Head of caudate nucleus (tissue), 42 donors: ENCODE data around the gene PRAME.
"Not testable (repeated sequence)": the region's sequence is repeated elsewhere in the genome, so short reads cannot be mapped to it uniquely, and the experiment has no call there.

Experiments used
- DNase-seq, 42 donors: peaks; one replicate each; pipeline versions ENCODE4 v3.0.0 to v3.0.0-alpha.2; 2020 to 2021; ENCODE audit warnings: mixed read lengths in 7 of 42
- intact Hi-C: fragments of 100-400 bp; cut with DNase I; formaldehyde crosslinking; loops from one replicate; pipeline ENCODE4 v1.15.0; 2022

The PRAME gene

GRCh38 chr22:22584722-22585121 is 25.7 kb upstream of the PRAME start:
- intact Hi-C loops: no loop called here
- DNase-seq: no peak

GRCh38 chr22:22583030-22583429 is 24.0 kb upstream of the PRAME start:
- intact Hi-C loops: no loop called here
- DNase-seq: no peak

GRCh38 chr22:22581524-22581923 is 22.5 kb upstream of the PRAME start:
- DNase-seq, intact Hi-C loops: not testable (repeated sequence)

GRCh38 chr22:22579869-22580604 is 21.0 kb upstream of the PRAME start:
- no peak for DNase-seq
- intact Hi-C loops: no loop called here

DNA sequence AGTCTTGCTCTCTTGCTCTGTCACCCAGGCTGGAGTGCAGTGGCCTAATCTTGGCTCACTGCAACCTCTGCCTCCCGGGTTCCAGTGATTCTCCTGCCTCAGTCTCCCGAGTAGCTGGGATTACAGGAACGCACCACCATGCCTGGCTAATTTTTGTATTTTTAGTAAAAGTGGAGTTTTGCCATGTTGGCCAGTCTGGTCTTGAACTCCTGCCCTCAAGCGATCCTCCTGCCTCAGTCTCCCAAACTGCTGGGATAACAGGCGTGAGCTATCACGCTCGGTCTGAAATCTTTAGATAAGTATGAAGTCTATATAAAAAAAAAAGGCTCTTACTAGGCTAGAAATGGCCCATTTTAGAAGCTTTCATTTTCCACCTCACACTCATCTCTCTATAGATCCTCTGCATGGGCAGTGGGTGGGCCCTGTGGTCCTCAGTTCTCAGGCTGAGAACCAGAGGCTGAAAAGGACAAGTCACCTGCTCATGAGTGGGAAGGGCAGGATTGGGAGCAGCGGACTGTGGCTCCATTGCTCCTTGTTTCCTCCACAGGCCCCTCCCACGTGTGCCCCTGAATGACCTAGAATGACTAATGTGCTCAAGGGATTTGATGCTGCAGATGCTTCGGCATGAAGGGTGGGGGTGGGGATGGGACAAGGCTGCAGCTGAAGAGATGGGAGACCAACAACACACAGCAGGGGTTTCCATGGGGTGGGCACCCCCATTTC is 19.8 kb upstream of the PRAME start:
- intact Hi-C loops: no loop called here
- peak in 5 of 42 donors; percentile 9 to 55 (median 25) for DNase-seq

- no peak for DNase-seq
- intact Hi-C loops: no loop called here
Observed at GRCh38 chr22:22576989-22577427, 17.9 kb upstream of the PRAME start.

DNA sequence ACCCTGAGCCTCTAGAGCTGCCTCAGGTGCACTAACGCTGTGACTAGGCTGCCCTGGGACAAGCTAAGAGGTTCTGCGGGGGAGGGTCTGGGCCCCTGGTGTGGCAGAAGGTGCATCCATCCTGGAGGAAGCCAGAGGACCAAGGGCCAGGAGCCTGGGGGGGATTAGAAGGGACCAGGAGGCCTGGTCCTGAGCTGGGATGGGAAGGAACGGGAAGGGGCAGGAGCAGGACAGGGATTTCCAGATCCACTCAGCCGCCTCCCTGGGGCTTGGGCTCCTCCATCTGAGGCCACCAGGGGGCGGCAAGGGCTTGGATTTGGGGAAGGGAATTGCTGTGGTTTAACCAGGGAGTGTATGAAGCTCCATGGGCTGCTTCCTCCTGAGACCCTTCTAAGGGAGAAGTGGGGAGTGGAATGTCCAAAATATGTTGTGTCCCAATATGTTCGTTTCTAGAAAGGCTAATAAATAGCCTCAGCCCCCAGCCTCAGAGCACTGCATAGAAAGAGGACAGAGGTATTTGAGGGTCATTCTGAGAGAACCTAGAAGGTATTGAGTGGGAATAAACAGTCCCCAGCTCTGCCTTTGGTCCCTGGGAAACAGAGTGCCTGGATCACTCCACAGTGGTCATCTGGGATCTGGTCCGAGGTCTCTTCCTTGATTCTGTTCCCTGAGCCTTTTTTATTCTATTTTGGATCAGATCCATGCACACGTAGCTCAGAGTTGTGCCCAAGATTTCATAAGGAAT is 17.4 kb upstream of the PRAME start:
- peak in 39 of 42 donors; percentile 7 to 78 (median 51) for DNase-seq
- intact Hi-C loops: no loop called here

DNA sequence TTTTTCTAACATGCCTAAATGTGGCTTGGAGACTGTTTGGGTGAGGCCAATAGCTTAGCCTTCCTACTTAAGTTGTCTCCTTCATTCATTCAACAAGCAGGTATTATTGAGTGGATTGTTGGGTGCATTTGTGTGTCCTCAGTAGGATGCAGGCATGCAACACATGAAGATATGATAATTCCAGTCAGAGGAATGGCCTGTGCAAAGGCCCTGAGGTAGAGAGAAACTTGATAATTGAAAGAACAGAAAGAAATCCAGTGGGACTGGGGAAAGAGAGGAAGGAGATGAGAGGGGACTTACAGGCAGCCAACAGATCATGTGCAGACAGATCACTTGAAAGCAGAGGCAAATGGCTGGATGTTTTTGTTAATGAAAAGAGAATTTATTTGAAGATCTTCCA is 15.3 kb upstream of the PRAME start:
- intact Hi-C loops: no loop called here
- DNase-seq: no peak

DNA sequence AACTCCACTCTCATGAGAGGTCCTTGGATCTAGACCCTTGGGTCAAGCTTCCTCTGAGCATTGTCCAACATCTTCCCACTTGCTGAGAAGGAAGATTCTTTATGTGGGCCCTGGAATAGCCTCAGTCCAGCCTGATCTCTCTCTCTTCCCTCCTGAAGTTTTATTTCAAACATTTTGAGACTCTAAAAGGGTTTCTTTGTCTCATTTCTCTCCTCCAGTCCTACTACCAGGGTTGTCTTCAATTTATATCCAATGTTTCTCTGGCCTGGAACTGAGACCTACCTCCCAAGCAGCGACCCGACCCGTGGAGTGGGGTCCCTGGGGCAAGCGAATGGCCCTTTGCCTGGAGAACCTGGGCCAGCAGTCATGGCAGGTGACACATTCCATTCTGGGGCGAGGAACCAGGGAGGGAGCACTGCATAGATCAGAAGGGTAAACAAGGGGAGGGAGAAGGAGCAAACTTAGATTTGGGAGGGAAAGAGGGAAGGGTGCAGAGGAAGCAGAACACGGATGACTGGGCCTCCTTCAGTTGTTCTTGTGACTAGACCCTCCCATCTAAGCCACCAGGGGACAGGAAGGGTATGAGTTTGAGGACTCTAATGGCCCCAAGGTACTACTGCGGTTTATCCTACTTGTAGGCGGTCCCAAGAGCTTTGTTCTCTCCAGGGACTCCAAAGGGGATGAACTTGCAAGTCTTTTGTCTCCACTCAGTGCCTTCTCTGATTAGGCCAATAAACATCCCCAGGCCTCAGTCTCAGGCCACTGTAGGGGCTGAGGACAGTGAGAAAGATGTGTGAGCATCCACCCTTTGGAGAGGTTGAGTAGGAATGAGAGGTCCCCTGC is 14.2 kb upstream of the PRAME start:
- DNase-seq: no peak

DNA sequence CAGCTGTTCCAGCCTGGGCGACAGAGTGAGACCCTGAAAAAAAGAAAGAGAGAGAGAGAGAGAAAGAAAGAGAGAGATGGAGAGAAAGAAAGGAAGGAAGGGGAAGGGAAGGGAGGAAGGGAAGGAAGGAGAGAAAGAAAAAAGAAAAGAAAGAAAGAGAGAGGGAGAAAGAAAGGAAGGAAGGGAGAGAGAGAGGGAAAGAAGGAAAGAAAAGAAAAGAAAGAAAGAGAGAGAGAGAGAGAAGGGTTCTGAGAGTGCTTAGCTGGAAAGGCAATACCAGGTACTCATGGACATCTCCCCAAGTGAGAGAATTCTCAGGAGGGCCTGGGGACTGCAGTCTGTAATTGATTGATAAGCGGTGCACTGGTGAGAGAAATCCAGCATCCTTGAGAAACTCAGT is 12.8 kb upstream of the PRAME start:
- intact Hi-C loops: no loop called here
- DNase-seq: no peak

More for the DNA sequence above, 14.2 kb upstream of the PRAME start:
- intact Hi-C loops: no loop called here

DNA sequence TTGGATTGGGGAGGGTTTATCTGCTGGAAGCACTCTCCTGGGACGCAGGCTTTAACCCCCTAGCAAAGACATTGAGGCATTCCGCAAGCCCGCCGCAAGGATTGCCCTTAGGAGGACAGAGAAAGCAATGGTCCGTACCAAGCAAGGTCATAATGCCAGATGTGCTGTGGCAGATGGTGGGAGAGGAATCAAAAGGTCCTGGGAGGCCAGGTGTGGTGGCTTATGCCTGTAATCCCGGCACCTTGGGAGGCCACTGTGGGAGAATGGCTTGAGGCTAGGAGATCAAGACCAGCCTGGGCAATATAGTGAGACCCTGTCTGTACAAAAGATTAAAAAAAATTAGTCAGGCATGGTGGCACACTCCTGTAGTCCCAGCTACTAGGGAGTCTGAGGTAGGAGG is 12.4 kb upstream of the PRAME start:
- DNase-seq: no peak
- intact Hi-C loops: no loop called here

GRCh38 chr22:22569218-22569617 is 10.2 kb upstream of the PRAME start:
- no peak for DNase-seq

DNA sequence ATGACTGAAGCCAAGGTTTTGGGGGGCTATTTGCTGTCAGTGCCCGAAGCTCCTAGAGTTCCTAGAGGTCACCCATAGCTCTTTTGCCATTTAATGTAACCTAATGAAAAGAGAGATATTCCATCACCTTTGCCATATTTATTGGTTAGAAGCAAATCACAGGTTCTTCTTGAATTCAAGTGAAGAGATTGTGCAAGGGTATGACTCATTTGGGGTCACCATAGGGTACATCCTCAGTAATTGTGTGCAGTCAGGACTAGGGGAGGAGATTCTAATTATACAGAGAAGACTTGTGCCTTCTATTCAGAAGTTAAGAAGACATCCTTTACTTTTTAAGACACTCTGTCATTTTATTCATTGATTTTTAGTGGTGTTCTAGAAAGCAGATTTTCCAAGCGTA is 6.9 kb upstream of the PRAME start:
- no peak for DNase-seq
- intact Hi-C loops: no loop called here

More at GRCh38 chr22:22569218-22569617, 10.2 kb upstream of the PRAME start:
- intact Hi-C loops: no loop called here

- intact Hi-C loops: no loop called here
Observed at GRCh38 chr22:22558071-22558971, 744 bp downstream of the PRAME start.

DNA sequence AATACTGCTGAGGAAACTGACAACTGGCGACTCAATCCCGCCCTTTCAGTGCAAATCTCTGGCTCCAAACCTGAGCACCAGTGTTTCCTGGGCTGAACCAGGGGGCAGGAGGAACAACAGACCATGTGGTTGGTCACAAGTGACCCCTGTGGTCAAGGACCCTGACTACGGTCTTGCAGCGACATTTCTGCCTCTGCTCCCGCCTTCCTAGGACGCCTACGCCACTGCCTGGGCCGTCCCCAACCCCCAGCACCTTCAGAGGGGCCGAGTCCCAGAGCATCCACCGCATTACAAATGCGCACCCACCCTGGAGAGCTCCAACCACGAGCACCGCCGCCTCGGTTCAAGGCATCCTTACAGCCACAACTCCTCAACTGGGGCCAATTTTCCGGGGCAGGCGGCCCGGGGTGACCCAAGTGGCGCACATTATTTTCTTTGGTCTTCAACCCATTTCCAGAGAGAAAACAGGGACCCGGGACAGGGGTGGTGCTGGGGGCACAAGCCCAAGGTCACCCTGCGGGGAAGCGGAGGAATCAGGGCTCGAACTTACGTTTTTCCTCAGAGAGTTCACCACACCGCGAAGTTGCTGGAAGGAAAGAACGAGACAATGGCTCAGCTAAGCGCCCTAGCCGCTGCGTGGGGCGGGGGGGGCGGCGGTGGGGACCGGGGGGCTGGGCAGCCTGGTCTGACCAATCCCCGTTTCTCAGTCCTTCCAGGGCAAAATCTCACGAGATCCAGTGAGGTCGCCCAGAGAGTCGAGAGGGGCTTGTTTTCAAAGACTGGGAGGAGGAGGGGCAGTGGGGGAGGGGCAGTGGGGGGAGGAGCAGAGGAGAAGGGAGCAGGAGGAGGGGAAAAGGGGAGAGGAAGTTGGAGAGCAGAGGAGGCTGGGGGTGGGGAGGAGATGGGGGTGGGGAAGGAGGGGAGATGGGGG is 1.8 kb downstream of the PRAME start:
- DNase-seq: no peak
- intact Hi-C loops: no loop called here

More at GRCh38 chr22:22558071-22558971, 744 bp downstream of the PRAME start:
- DNase-seq: no peak

DNA sequence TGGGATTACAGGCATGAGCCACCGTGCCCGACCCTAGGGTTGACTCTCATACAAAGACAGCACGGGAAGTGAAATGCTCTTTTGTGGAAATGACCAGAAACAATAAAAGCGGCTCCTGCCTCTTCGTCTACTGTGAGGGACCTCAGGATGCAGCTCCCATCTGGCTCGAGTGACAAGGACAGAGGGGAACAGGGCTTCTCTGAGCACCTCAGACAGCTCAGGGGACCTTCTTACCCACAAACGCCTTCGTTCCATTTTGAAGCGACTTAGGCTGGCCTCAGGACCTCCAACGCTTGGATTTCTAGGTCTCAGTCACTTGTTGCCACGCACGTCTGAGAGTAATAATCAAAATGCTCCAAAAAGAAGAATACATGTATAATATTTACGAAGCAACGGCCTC is 2.5 kb downstream of the PRAME start:
- intact Hi-C loops: no loop called here
- DNase-seq: no peak

- intact Hi-C loops: no loop called here
- no peak for DNase-seq
Observed at GRCh38 chr22:22555596-22555995, 3.5 kb downstream of the PRAME start.
